ENCODE results near the gene C19orf18. TPM values are rescaled to one million over a fixed set of nuclear protein-coding genes. Genes with fewer than 3 reads are reported as not detected.

Gene C19orf18
- total RNA-seq, 1 experiment from 2014 or later = 0.40 TPM

DNA sequence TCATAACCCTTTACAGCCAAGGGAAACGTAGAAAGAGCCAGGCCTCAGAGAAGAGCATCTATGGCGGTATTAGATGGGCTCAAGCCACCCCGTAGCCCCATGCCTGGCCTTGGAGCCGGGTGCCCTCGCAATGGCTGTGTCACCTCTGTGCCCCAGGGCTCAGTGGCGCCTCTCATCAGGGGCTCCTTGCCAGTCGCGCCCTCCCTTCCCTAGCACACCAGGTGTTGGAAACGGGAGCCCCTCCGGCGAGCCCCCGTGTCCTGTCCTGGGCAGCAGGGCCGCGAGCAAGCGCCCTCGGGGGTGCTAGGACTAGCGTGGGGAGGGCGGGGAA, 27.3 kb downstream of the C19orf18 start:
- no TSS peak for BruUV-seq (replicated peaks)
- Histone ChIP-seq H3K9me3 (ENCODE audit: low read length) (peaks cover 48% of the 10 kb centered on the region), H3K9ac (ENCODE audit: low read length) (peak overlapping the region; percentile 82), H3K4me3 (ENCODE audit: low read length) (peak overlapping the region; percentile 83), H4K20me1 (ENCODE audit: low read length) (no peaks in the 10 kb centered on the region), H2AFZ (ENCODE audit: low read length) (peak overlapping the region; percentile 66), H3K79me2 (ENCODE audit: low read length) (peaks cover 25% of the 10 kb centered on the region), H3K9me2 (replicated peaks; ENCODE audit: low read length) (no peaks in the 10 kb centered on the region), H3K4me2 (ENCODE audit: low read length) (peak overlapping the region; percentile 83), H3K27me3 (ENCODE audit: low read length) (no peaks in the 10 kb centered on the region), H3F3A (ENCODE audit: low read length, unreplicated experiment) (no peaks in the 10 kb centered on the region), H3K27ac (ENCODE audit: low read length) (no peak overlapping the region), H3K4me1 (ENCODE audit: insufficient read depth, low read length) (no peaks in the 10 kb centered on the region), H3K36me3 (ENCODE audit: low read depth, low read length) (peaks cover 39% of the 10 kb centered on the region)
- DNase-seq (no peak), ATAC-seq (peak; percentile 12; the same call in 1 of the 2 replicates)
- TF ChIP-seq EZH2phosphoT487 (IDR thresholded peaks at IDR 0.05; ENCODE audit: borderline replicate concordance, low read length) (no peak), EZH2 (IDR thresholded peaks at IDR 0.05; ENCODE audit: low read length, unreplicated experiment) (no peak)
- TF ChIP-seq, protein P1, sequence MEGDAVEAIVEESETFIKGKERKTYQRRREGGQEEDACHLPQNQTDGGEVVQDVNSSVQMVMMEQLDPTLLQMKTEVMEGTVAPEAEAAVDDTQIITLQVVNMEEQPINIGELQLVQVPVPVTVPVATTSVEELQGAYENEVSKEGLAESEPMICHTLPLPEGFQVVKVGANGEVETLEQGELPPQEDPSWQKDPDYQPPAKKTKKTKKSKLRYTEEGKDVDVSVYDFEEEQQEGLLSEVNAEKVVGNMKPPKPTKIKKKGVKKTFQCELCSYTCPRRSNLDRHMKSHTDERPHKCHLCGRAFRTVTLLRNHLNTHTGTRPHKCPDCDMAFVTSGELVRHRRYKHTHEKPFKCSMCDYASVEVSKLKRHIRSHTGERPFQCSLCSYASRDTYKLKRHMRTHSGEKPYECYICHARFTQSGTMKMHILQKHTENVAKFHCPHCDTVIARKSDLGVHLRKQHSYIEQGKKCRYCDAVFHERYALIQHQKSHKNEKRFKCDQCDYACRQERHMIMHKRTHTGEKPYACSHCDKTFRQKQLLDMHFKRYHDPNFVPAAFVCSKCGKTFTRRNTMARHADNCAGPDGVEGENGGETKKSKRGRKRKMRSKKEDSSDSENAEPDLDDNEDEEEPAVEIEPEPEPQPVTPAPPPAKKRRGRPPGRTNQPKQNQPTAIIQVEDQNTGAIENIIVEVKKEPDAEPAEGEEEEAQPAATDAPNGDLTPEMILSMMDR (conservative IDR thresholded peaks at IDR 0.05; ENCODE audit: low read depth, low read length) = no peak
- intact Hi-C loops (cut with micrococcal nuclease) = no loop called here
- ChIA-PET POLR2A (ENCODE audit: unreplicated experiment) (no interaction called here), CTCF (no interaction called here)

DNA sequence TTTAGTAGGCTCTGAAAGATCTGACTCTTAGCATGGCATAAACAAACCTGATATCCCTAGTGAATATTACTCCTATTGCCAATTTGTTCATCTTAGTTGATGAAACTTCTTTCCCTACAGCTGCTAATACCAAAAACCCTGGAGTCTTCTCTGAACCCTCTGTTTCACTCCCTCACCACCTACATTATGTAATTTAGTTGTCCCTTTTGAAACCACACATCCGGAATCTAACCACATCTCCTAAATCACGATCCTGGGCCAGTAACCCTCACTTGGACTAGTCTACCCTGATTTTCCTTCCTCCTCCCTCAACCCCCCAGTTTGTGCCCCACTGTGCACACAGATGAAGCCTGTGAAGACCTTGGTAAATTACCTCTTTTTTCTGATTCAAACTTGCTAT, 28.0 kb downstream of the C19orf18 start:
- intact Hi-C loops (cut with micrococcal nuclease) = no loop called here
- Histone ChIP-seq H3K4me3 (ENCODE audit: low read length) (peak overlapping the region; percentile 83), H3K9ac (ENCODE audit: low read length) (no peak overlapping the region; the same call in 1 of the 2 replicates), H3K9me2 (replicated peaks; ENCODE audit: low read length) (no peaks in the 10 kb centered on the region), H2AFZ (ENCODE audit: low read length) (no peak overlapping the region), H3K4me1 (ENCODE audit: insufficient read depth, low read length) (no peaks in the 10 kb centered on the region), H3K4me2 (ENCODE audit: low read length) (peak overlapping the region; percentile 83), H3K27me3 (ENCODE audit: low read length) (no peaks in the 10 kb centered on the region), H3K9me3 (ENCODE audit: low read length) (peaks cover 55% of the 10 kb centered on the region), H4K20me1 (ENCODE audit: low read length) (no peaks in the 10 kb centered on the region), H3F3A (ENCODE audit: low read length, unreplicated experiment) (no peaks in the 10 kb centered on the region), H3K79me2 (ENCODE audit: low read length) (peaks cover 25% of the 10 kb centered on the region), H3K36me3 (ENCODE audit: low read depth, low read length) (peaks cover 47% of the 10 kb centered on the region), H3K27ac (ENCODE audit: low read length) (no peak overlapping the region)
- ChIA-PET CTCF (no interaction called here), POLR2A (ENCODE audit: unreplicated experiment) (no interaction called here)
- TF ChIP-seq EZH2 (IDR thresholded peaks at IDR 0.05; ENCODE audit: low read length, unreplicated experiment) (no peak), EZH2phosphoT487 (IDR thresholded peaks at IDR 0.05; ENCODE audit: borderline replicate concordance, low read length) (no peak)
- TF ChIP-seq, protein P1 (conservative IDR thresholded peaks at IDR 0.05; ENCODE audit: low read depth, low read length) = no peak
- no TSS peak for BruUV-seq (replicated peaks)
- ATAC-seq (no peak), DNase-seq (no peak)

GRCh38 chr19:57941593-57941992, 32.7 kb downstream of the C19orf18 start:
- DNase-seq (no peak), ATAC-seq (no peak)
- intact Hi-C loops (cut with micrococcal nuclease) = no loop called here
- peaks cover 66% of the 10 kb centered on the region for H3K9me3 ChIP-seq (ENCODE audit: low read length)
- H4K20me1 ChIP-seq (ENCODE audit: low read length) = no peaks in the 10 kb centered on the region
- POLR2A ChIA-PET (ENCODE audit: unreplicated experiment) = no interaction called here
- H3K4me3 ChIP-seq (ENCODE audit: low read length) = no peak overlapping the region; the same call in 1 of the 2 replicates
- H3K36me3 ChIP-seq (ENCODE audit: low read depth, low read length) = peaks cover 76% of the 10 kb centered on the region
- TF ChIP-seq, protein P1 (conservative IDR thresholded peaks at IDR 0.05; ENCODE audit: low read depth, low read length) = no peak
- TF ChIP-seq EZH2phosphoT487 (IDR thresholded peaks at IDR 0.05; ENCODE audit: borderline replicate concordance, low read length) (no peak), EZH2 (IDR thresholded peaks at IDR 0.05; ENCODE audit: low read length, unreplicated experiment) (no peak)
- H3K27me3 ChIP-seq (ENCODE audit: low read length) = no peaks in the 10 kb centered on the region
- CTCF ChIA-PET = no interaction called here
- H3K4me2 ChIP-seq (ENCODE audit: low read length) = no peak overlapping the region
- H3K9ac ChIP-seq (ENCODE audit: low read length) = no peak overlapping the region
- no peaks in the 10 kb centered on the region for H3F3A ChIP-seq (ENCODE audit: low read length, unreplicated experiment)
- no TSS peak for BruUV-seq (replicated peaks)
- H3K9me2 ChIP-seq (replicated peaks; ENCODE audit: low read length) = no peaks in the 10 kb centered on the region
- H3K4me1 ChIP-seq (ENCODE audit: insufficient read depth, low read length) = no peaks in the 10 kb centered on the region
- H2AFZ ChIP-seq (ENCODE audit: low read length) = no peak overlapping the region
- peaks cover 16% of the 10 kb centered on the region for H3K79me2 ChIP-seq (ENCODE audit: low read length)
- no peak overlapping the region for H3K27ac ChIP-seq (ENCODE audit: low read length)

Measured in PC-3 (cell line).